Breast epithelium (tissue), 3 donors: ENCODE results near the gene SLC25A33.

ENCODE experiments used
- CTCF ChIP-seq, 3 donors: fragments of 450-650 bp; IDR thresholded peaks; one replicate each; pipeline ENCODE4 v1.5.1; 2016 to 2017; ENCODE audit warnings: antibody characterized with exemption in 3 of 3, mild to moderate bottlenecking in 3 of 3, moderate library complexity in 3 of 3
- POLR2A ChIP-seq: fragments of 450-650 bp; IDR thresholded peaks from one replicate; pipeline ENCODE4 v1.6.1; 2016; ENCODE audit warnings: antibody characterized with exemption, mild to moderate bottlenecking, moderate library complexity
- POLR2AphosphoS5 ChIP-seq, 3 donors: sonication (generic); formaldehyde crosslinking; IDR thresholded peaks; one replicate each; pipeline ENCODE4 v1.6.1; 2017; ENCODE audit warnings: antibody characterized with exemption in 3 of 3

- TF ChIP-seq CTCF (IDR thresholded peaks at IDR 0.05), result no peak
- no peak for TF ChIP-seq POLR2AphosphoS5 (IDR thresholded peaks at IDR 0.05)
- no peak for TF ChIP-seq POLR2A
Measured at GRCh38 chr1:9610548-9610947, 71.3 kb downstream of the SLC25A33 start.
